ENCODE data around the gene GATA2.

The GATA2 gene

GRCh38 chr3:128432971-128433836 is 59.8 kb downstream of the GATA2 start:
- no peaks in the 10 kb centered on the region for H3K27me3 ChIP-seq (ENCODE audit: low read length)
- H3K9me3 ChIP-seq (ENCODE audit: insufficient read depth, low read length) = no peaks in the 10 kb centered on the region
- H3K9ac ChIP-seq (ENCODE audit: low read length) = no peak overlapping the region
- H3K36me3 ChIP-seq (ENCODE audit: low read length) = no peaks in the 10 kb centered on the region
- H3K4me2 ChIP-seq (ENCODE audit: low read depth, low read length, poor library complexity, severe bottlenecking) = no peak overlapping the region
- no peak overlapping the region for H3K4me3 ChIP-seq (ENCODE audit: insufficient read depth, low read length, poor library complexity, severe bottlenecking)
- no peak overlapping the region for H2AFZ ChIP-seq (ENCODE audit: low read depth, low read length, severe bottlenecking)
- H4K20me1 ChIP-seq (ENCODE audit: low read depth, low read length) = no peaks in the 10 kb centered on the region
- H3K9me2 ChIP-seq (replicated peaks; ENCODE audit: insufficient read depth, low read length) = no peaks in the 10 kb centered on the region
- H3K27ac ChIP-seq (ENCODE audit: low read depth, low read length) = no peak overlapping the region
- TF ChIP-seq EZH2phosphoT487 (conservative IDR thresholded peaks at IDR 0.05; ENCODE audit: low read length) (no peak), CTCF (IDR thresholded peaks at IDR 0.05; ENCODE audit: insufficient read depth, low read length, poor library complexity, severe bottlenecking) (no peak)
- no peaks in the 10 kb centered on the region for H3K79me2 ChIP-seq (ENCODE audit: insufficient read depth, low read length)
- H3F3A ChIP-seq (ENCODE audit: insufficient read depth) = no peaks in the 10 kb centered on the region

DNA sequence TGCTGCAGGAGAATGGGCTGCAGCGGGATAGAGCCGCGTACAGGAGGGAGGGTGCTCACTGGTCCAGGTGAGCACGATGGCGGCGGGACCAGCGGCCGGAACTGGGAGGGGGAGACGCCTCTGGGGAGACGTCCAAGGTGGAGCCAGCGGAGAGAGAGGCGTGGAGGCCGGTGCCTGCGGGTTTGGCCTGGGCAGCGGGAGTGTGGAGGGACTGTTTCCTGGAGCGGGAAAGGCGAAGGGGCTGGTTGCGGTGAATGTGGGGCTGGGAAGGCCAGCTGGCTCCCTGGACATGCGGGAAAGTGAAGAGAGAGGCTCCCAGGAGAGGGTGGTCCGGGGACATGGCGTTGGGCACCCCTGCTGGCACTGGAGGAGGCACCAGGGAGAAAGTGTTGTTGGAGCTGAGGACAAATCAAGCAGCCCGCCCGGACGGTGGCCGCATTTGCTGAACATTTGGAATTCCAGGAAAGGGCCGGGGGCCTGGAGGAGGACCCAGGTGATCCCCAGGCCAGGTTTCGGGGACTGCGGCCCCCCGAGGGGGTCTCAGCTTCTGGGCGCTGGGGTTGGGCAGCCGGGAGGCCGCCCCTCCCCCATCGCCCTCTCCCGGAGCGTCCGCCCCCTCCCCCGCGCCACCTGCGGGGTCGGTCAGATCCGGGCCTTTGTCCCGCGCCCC is 60.6 kb downstream of the GATA2 start:
- H3K79me2 ChIP-seq (ENCODE audit: insufficient read depth, low read length) = no peaks in the 10 kb centered on the region
- no peaks in the 10 kb centered on the region for H4K20me1 ChIP-seq (ENCODE audit: low read depth, low read length)
- H3K4me3 ChIP-seq (ENCODE audit: insufficient read depth, low read length, poor library complexity, severe bottlenecking) = no peak overlapping the region
- no peak overlapping the region for H2AFZ ChIP-seq (ENCODE audit: low read depth, low read length, severe bottlenecking)
- H3K9me2 ChIP-seq (replicated peaks; ENCODE audit: insufficient read depth, low read length) = no peaks in the 10 kb centered on the region
- no peaks in the 10 kb centered on the region for H3K36me3 ChIP-seq (ENCODE audit: low read length)
- TF ChIP-seq EZH2phosphoT487 (conservative IDR thresholded peaks at IDR 0.05; ENCODE audit: low read length) (no peak), CTCF (IDR thresholded peaks at IDR 0.05; ENCODE audit: insufficient read depth, low read length, poor library complexity, severe bottlenecking) (no peak)
- H3F3A ChIP-seq (ENCODE audit: insufficient read depth) = no peaks in the 10 kb centered on the region
- H3K4me2 ChIP-seq (ENCODE audit: low read depth, low read length, poor library complexity, severe bottlenecking) = no peak overlapping the region
- no peak overlapping the region for H3K9ac ChIP-seq (ENCODE audit: low read length)
- H3K27ac ChIP-seq (ENCODE audit: low read depth, low read length) = no peak overlapping the region
- no peaks in the 10 kb centered on the region for H3K27me3 ChIP-seq (ENCODE audit: low read length)
- H3K9me3 ChIP-seq (ENCODE audit: insufficient read depth, low read length) = no peaks in the 10 kb centered on the region

GRCh38 chr3:128431803-128432300 is 61.1 kb downstream of the GATA2 start:
- Histone ChIP-seq H3K27ac (ENCODE audit: low read depth, low read length) (no peak overlapping the region), H3K9me3 (ENCODE audit: insufficient read depth, low read length) (no peaks in the 10 kb centered on the region), H3K27me3 (ENCODE audit: low read length) (no peaks in the 10 kb centered on the region), H3K4me2 (ENCODE audit: low read depth, low read length, poor library complexity, severe bottlenecking) (no peak overlapping the region), H4K20me1 (ENCODE audit: low read depth, low read length) (no peaks in the 10 kb centered on the region), H3F3A (ENCODE audit: insufficient read depth) (no peaks in the 10 kb centered on the region), H3K36me3 (ENCODE audit: low read length) (no peaks in the 10 kb centered on the region), H3K79me2 (ENCODE audit: insufficient read depth, low read length) (no peaks in the 10 kb centered on the region), H3K9me2 (replicated peaks; ENCODE audit: insufficient read depth, low read length) (no peaks in the 10 kb centered on the region), H3K9ac (ENCODE audit: low read length) (no peak overlapping the region), H3K4me3 (ENCODE audit: insufficient read depth, low read length, poor library complexity, severe bottlenecking) (no peak overlapping the region), H2AFZ (ENCODE audit: low read depth, low read length, severe bottlenecking) (no peak overlapping the region)
- TF ChIP-seq EZH2phosphoT487 (conservative IDR thresholded peaks at IDR 0.05; ENCODE audit: low read length) = no peak
- no peak for TF ChIP-seq CTCF (IDR thresholded peaks at IDR 0.05; ENCODE audit: insufficient read depth, low read length, poor library complexity, severe bottlenecking)

Measured in SU-DHL-6 (cell line).